Occipital lobe (tissue), 2 donors: ENCODE measurements around the gene FMN1. TPM values are rescaled to one million over a fixed set of nuclear protein-coding genes. Genes with fewer than 3 reads are reported as not detected.
"Not testable (repeated sequence)": the region's sequence is repeated elsewhere in the genome, so short reads cannot be mapped to it uniquely, and the experiment has no call there.

Source experiments
- DNase-seq: peaks from one replicate; lab custom pipeline; 2025; lab: John Stamatoyannopoulos, UW
- total RNA-seq: library from RNA; depleted of rRNA; stranded (reverse); fragments of >200 nt; gene quantifications from one replicate; pipeline ENCODE4 v1.2.3, GENCODE V29; 2014

The FMN1 gene
- total RNA-seq, 1 donor from 2014 or later = 3.9 TPM

GRCh38 chr15:33098094-33099058 lies 96.1 kb downstream of the FMN1 start:
- DNase-seq = no peak

- no peak for DNase-seq
Measured at GRCh38 chr15:33096134-33096533, 98.4 kb downstream of the FMN1 start.

GRCh38 chr15:33095641-33096040 lies 98.9 kb downstream of the FMN1 start:
- no peak for DNase-seq

GRCh38 chr15:33094336-33094735 lies 100.2 kb downstream of the FMN1 start:
- DNase-seq = no peak

- no peak for DNase-seq
Measured at GRCh38 chr15:33093222-33093621, 101.3 kb downstream of the FMN1 start.

GRCh38 chr15:33091983-33092693 lies 102.4 kb downstream of the FMN1 start:
- DNase-seq = no peak

- DNase-seq = no peak
Measured at GRCh38 chr15:33089878-33090757, 104.4 kb downstream of the FMN1 start.

GRCh38 chr15:33089165-33089877 lies 105.2 kb downstream of the FMN1 start:
- DNase-seq = no peak

- DNase-seq = no peak
Measured at GRCh38 chr15:33086500-33087121, 107.9 kb downstream of the FMN1 start.

GRCh38 chr15:33084661-33085060 lies 109.9 kb downstream of the FMN1 start:
- DNase-seq = no peak

GRCh38 chr15:33083232-33084081 lies 111.1 kb downstream of the FMN1 start:
- DNase-seq = no peak

- no peak for DNase-seq
Measured at GRCh38 chr15:33080006-33080405, 114.5 kb downstream of the FMN1 start.

- DNase-seq = no peak
Measured at GRCh38 chr15:33078607-33079006, 115.9 kb downstream of the FMN1 start.

- no peak for DNase-seq
Measured at GRCh38 chr15:33076937-33077336, 117.6 kb downstream of the FMN1 start.

- no peak for DNase-seq
Measured at GRCh38 chr15:33074942-33075341, 119.6 kb downstream of the FMN1 start.

GRCh38 chr15:33074212-33074611 lies 120.3 kb downstream of the FMN1 start:
- DNase-seq = no peak

GRCh38 chr15:33071451-33071850 lies 123.1 kb downstream of the FMN1 start:
- DNase-seq = no peak

- not testable (repeated sequence) for DNase-seq
Measured at GRCh38 chr15:33069903-33070302, 124.6 kb downstream of the FMN1 start.

GRCh38 chr15:33069161-33069560 lies 125.4 kb downstream of the FMN1 start:
- DNase-seq = no peak
